HFFc6 (cell line): Measurements from ENCODE around the gene ARHGAP26. TPM values are rescaled to one million over a fixed set of nuclear protein-coding genes. Genes with fewer than 3 reads are reported as not detected.

Experiments used
- DNase-seq: peaks from one replicate; pipeline ENCODE4 v3.0.0-alpha.2; 2018
- H3K27ac Mint-ChIP-seq: 2 replicates; pipeline ENCODE4 v1.8.0; 2020; ENCODE audit warnings: mild to moderate bottlenecking, mixed read lengths
- H3K27me3 Mint-ChIP-seq: 2 replicates; pipeline ENCODE4 v1.8.0; 2021; ENCODE audit warnings: mild to moderate bottlenecking, moderate library complexity, mixed read lengths; ENCODE audit not compliant: insufficient read depth
- H3K36me3 Mint-ChIP-seq: 2 replicates; pipeline ENCODE4 v1.8.0; 2021; ENCODE audit warnings: low read depth, mixed read lengths
- H3K4me1 Mint-ChIP-seq: 2 replicates; pipeline ENCODE4 v1.8.0; 2020; ENCODE audit warnings: low read depth, mixed read lengths
- H3K4me3 Mint-ChIP-seq: 2 replicates; pipeline ENCODE4 v1.8.0; 2020; ENCODE audit warnings: mild to moderate bottlenecking, moderate library complexity, mixed read lengths
- H3K9me3 Mint-ChIP-seq: 2 replicates; pipeline ENCODE4 v1.8.0; 2020; ENCODE audit warnings: mild to moderate bottlenecking, mixed read lengths
- CTCF ChIP-seq: fragments of 200-600 bp; sonication (generic); IDR thresholded peaks from 2 replicates; pipeline ENCODE4 v1.5.0; 2021; ENCODE audit warnings: antibody characterized with exemption, mild to moderate bottlenecking
- total RNA-seq, 6 experiments: library from RNA; stranded (reverse); fragmentation: NEBNext Ultra II Directional; extraction: Animal tissue kit (Norgen Biotek cat#: 25700); gene quantifications; 2 replicates in 1 of 6; 3 replicates in 5 of 6; pipeline ENCODE4 v1.2.3, GENCODE V29; 2021

ARHGAP26 gene
- total RNA-seq, 6 experiments from 2014 or later: 2.3 to 3.6 (median 3.1) TPM

GRCh38 chr5:143068712-143069111 lies 298.5 kb downstream of the ARHGAP26 start:
- Mint-ChIP-seq H3K36me3 (peaks cover 5% of the 10 kb centered on the region), H3K9me3 (no peaks in the 10 kb centered on the region), H3K4me1 (peaks cover 46% of the 10 kb centered on the region), H3K27me3 (peaks cover 1% of the 10 kb centered on the region; the same call in 1 of the 2 replicates), H3K27ac (no peak overlapping the region), H3K4me3 (no peak overlapping the region)
- TF ChIP-seq CTCF: no peak
- DNase-seq: no peak

GRCh38 chr5:143071927-143072326 lies 301.8 kb downstream of the ARHGAP26 start:
- no peak overlapping the region for H3K4me3 Mint-ChIP-seq
- H3K27me3 Mint-ChIP-seq: peaks cover 1% of the 10 kb centered on the region; the same call in 1 of the 2 replicates
- no peaks in the 10 kb centered on the region for H3K9me3 Mint-ChIP-seq
- no peak for DNase-seq
- no peak for TF ChIP-seq CTCF
- peaks cover 20% of the 10 kb centered on the region for H3K4me1 Mint-ChIP-seq
- H3K27ac Mint-ChIP-seq: no peak overlapping the region
- peaks cover 9% of the 10 kb centered on the region for H3K36me3 Mint-ChIP-seq

GRCh38 chr5:143072734-143073133 lies 302.6 kb downstream of the ARHGAP26 start:
- Mint-ChIP-seq H3K4me3 (no peak overlapping the region), H3K4me1 (peaks cover 14% of the 10 kb centered on the region), H3K36me3 (peaks cover 9% of the 10 kb centered on the region), H3K27ac (no peak overlapping the region), H3K9me3 (no peaks in the 10 kb centered on the region), H3K27me3 (peaks cover 1% of the 10 kb centered on the region; the same call in 1 of the 2 replicates)
- DNase-seq: no peak
- TF ChIP-seq CTCF: no peak

- Mint-ChIP-seq H3K36me3 (peaks cover 9% of the 10 kb centered on the region), H3K4me1 (peaks cover 16% of the 10 kb centered on the region), H3K4me3 (no peak overlapping the region)
These were observed 303.6 kb downstream of the ARHGAP26 start for GRCh38 chr5:143073766-143074165.

GRCh38 chr5:143074414-143074996 lies 304.3 kb downstream of the ARHGAP26 start:
- Mint-ChIP-seq H3K4me3 (no peak overlapping the region), H3K27me3 (peaks cover 1% of the 10 kb centered on the region; the same call in 1 of the 2 replicates), H3K4me1 (peaks cover 14% of the 10 kb centered on the region), H3K9me3 (no peaks in the 10 kb centered on the region), H3K27ac (peak overlapping the region; percentile 69), H3K36me3 (peaks cover 9% of the 10 kb centered on the region)
- no peak for TF ChIP-seq CTCF
- DNase-seq: no peak

More at GRCh38 chr5:143073766-143074165, 303.6 kb downstream of the ARHGAP26 start:
- H3K27ac Mint-ChIP-seq: no peak overlapping the region
- H3K9me3 Mint-ChIP-seq: no peaks in the 10 kb centered on the region
- no peak for TF ChIP-seq CTCF
- no peak for DNase-seq
- peaks cover 1% of the 10 kb centered on the region; the same call in 1 of the 2 replicates for H3K27me3 Mint-ChIP-seq
